Natural killer cell (primary cell): ENCODE results near the gene GRHL1. TPM values are rescaled to one million over a fixed set of nuclear protein-coding genes. Genes with fewer than 3 reads are reported as not detected.

Experiments used
- ATAC-seq, 3 donors: fragments of 150-1000 bp in 2 of 3; fragments of 200-7000 bp in 1 of 3; cut with Tn5 transposase; 1 replicate in 1 of 3; 2 replicates in 2 of 3; pipeline ENCODE4 v1.10.0; 2021; ENCODE audit warnings: mild to moderate bottlenecking in 2 of 3, moderate library complexity in 2 of 3
- DNase-seq, 2 donors: peaks; one replicate each; pipeline versions ENCODE4 v3.0.0 to v3.0.0-alpha.2; 2013 to 2021; ENCODE audit warnings: mixed read lengths in 1 of 2
- H3K27ac ChIP-seq: one replicate; pipeline ENCODE4 v1.5.1; 2013; ENCODE audit warnings: mild to moderate bottlenecking, low read length
- H3K27me3 ChIP-seq: one replicate; pipeline ENCODE4 v1.6.1; 2013; ENCODE audit warnings: low read length; ENCODE audit not compliant: control insufficient read depth, insufficient read depth
- H3K36me3 ChIP-seq: one replicate; pipeline ENCODE4 v1.6.1; 2013; ENCODE audit warnings: low read length; ENCODE audit not compliant: control insufficient read depth, insufficient read depth
- H3K4me1 ChIP-seq: one replicate; pipeline ENCODE4 v1.6.1; 2013; ENCODE audit warnings: low read length; ENCODE audit not compliant: control insufficient read depth, insufficient read depth
- H3K4me3 ChIP-seq: one replicate; pipeline ENCODE4 v1.5.1; 2013; ENCODE audit warnings: low read length
- H3K9me3 ChIP-seq: one replicate; pipeline ENCODE4 v1.6.1; 2013; ENCODE audit warnings: low read length; ENCODE audit not compliant: control insufficient read depth, insufficient read depth
- H3K27ac Mint-ChIP-seq, 2 donors: one replicate each; pipeline ENCODE4 v1.8.0; 2022; ENCODE audit warnings: mild to moderate bottlenecking in 2 of 2, mixed read lengths in 2 of 2, moderate library complexity in 1 of 2
- H3K27me3 Mint-ChIP-seq, 2 donors: one replicate each; pipeline ENCODE4 v1.8.0; 2022; ENCODE audit warnings: low read depth in 2 of 2, mixed read lengths in 2 of 2
- H3K36me3 Mint-ChIP-seq: one replicate; pipeline ENCODE4 v1.8.0; 2022; ENCODE audit warnings: mixed read lengths
- H3K4me1 Mint-ChIP-seq, 2 donors: one replicate each; pipeline ENCODE4 v1.8.0; 2022; ENCODE audit warnings: mixed read lengths in 2 of 2
- H3K4me3 Mint-ChIP-seq: one replicate; pipeline ENCODE4 v1.8.0; 2022; ENCODE audit warnings: mild to moderate bottlenecking, moderate library complexity, mixed read lengths
- H3K9me3 Mint-ChIP-seq, 2 donors: one replicate each; pipeline ENCODE4 v1.8.0; 2022; ENCODE audit warnings: mixed read lengths in 2 of 2
- CTCF ChIP-seq: fragments of 200-600 bp; IDR thresholded peaks from one replicate; pipeline ENCODE4 v1.8.0; 2022; ENCODE audit warnings: antibody characterized with exemption
- WGBS: methylation state at CpG from one replicate; pipeline ENCODE4 v1.1.7; 2013; ENCODE audit warnings: missing lambda C conversion rate; ENCODE audit not compliant: insufficient coverage; 5-methylcytosine and 5-hydroxymethylcytosine counted together
- intact Hi-C: fragments of 100-400 bp; cut with micrococcal nuclease; formaldehyde crosslinking; loops from one replicate; pipeline ENCODE4 v1.14.2; 2022
- total RNA-seq, 4 donors: library from RNA; stranded (reverse); fragments of 120-200 nt in 1 of 4; gene quantifications; one replicate each; pipeline versions ENCODE4 v1.2.3 to v1.2.4, GENCODE V29; 2013 to 2022

Gene GRHL1
- total RNA-seq, 3 donors from 2014 or later (not counting 1 experiment from before 2014, with no cell fraction given), result 1.6 to 3.6 (median 3.2) TPM

- H3K4me1 ChIP-seq, result peaks cover 14% of the 10 kb centered on the region
- no peaks in the 10 kb centered on the region for H3K27me3 ChIP-seq
- Mint-ChIP-seq H3K9me3 (no peaks in the 10 kb centered on the region), H3K27ac (no peak overlapping the region), H3K4me3 (no peak overlapping the region), H3K4me1 (peaks cover 13 to 17% of the 10 kb centered on the region in 2 donors), H3K27me3 (no peaks in the 10 kb centered on the region), H3K36me3 (no peaks in the 10 kb centered on the region)
- DNase-seq (no peak), ATAC-seq (no peak)
- H3K36me3 ChIP-seq, result no peaks in the 10 kb centered on the region
- H3K9me3 ChIP-seq, result no peaks in the 10 kb centered on the region
- no peak overlapping the region for H3K27ac ChIP-seq
- 93% methylated on average over 9 of the region's 10 CpGs for WGBS
- TF ChIP-seq CTCF, result no peak
- H3K4me3 ChIP-seq, result no peak overlapping the region
- intact Hi-C loops, result no loop called here
Observed at GRCh38 chr2:9968553-9969497, 17.3 kb downstream of the GRHL1 start.

- DNase-seq (no peak), ATAC-seq (no peak)
- peaks cover 7 to 9% of the 10 kb centered on the region in 2 donors for H3K4me1 Mint-ChIP-seq
- 95% methylated on average over 11 of the region's 12 CpGs for WGBS
- TF ChIP-seq CTCF, result no peak
- H3K9me3 ChIP-seq, result no peaks in the 10 kb centered on the region
- no peaks in the 10 kb centered on the region for H3K9me3 Mint-ChIP-seq
- H3K27me3 ChIP-seq, result no peaks in the 10 kb centered on the region
- H3K27ac Mint-ChIP-seq, result no peak overlapping the region
- H3K36me3 Mint-ChIP-seq, result no peaks in the 10 kb centered on the region
- no peaks in the 10 kb centered on the region for H3K27me3 Mint-ChIP-seq
- intact Hi-C loops, result no loop called here
- H3K36me3 ChIP-seq, result no peaks in the 10 kb centered on the region
- H3K4me3 ChIP-seq, result no peak overlapping the region
- H3K4me1 ChIP-seq, result peaks cover 10% of the 10 kb centered on the region
- no peak overlapping the region for H3K4me3 Mint-ChIP-seq
- H3K27ac ChIP-seq, result no peak overlapping the region
Observed at GRCh38 chr2:9970200-9971044, 18.9 kb downstream of the GRHL1 start.

- intact Hi-C loops, result no loop called here
Observed at GRCh38 chr2:9971105-9971818, 19.8 kb downstream of the GRHL1 start.

More at GRCh38 chr2:9971105-9971818, 19.8 kb downstream of the GRHL1 start:
- no peak overlapping the region for H3K4me3 ChIP-seq
- no peak for DNase-seq
- Mint-ChIP-seq H3K9me3 (no peaks in the 10 kb centered on the region), H3K4me3 (no peak overlapping the region), H3K36me3 (no peaks in the 10 kb centered on the region), H3K4me1 (peaks cover 0 to 4% of the 10 kb centered on the region in 2 donors), H3K27ac (no peak overlapping the region), H3K27me3 (no peaks in the 10 kb centered on the region)
- H3K9me3 ChIP-seq, result no peaks in the 10 kb centered on the region
- H3K27ac ChIP-seq, result no peak overlapping the region
- no peak for TF ChIP-seq CTCF
- 93% methylated on average over 8 of the region's 9 CpGs for WGBS
- no peaks in the 10 kb centered on the region for H3K27me3 ChIP-seq
- no peaks in the 10 kb centered on the region for H3K36me3 ChIP-seq
- ATAC-seq, result no peak
- peaks cover 4% of the 10 kb centered on the region for H3K4me1 ChIP-seq
